ENCODE results near the gene PCNX1. TPM values are rescaled to one million over a fixed set of nuclear protein-coding genes. Genes with fewer than 3 reads are reported as not detected.
"Not testable (repeated sequence)": the region's sequence is repeated elsewhere in the genome, so short reads cannot be mapped to it uniquely, and the experiment has no call there.

PCNX1 gene
- polyA plus RNA-seq, 3 donors: 40.4 to 56.2 (median 51.4) TPM

- peak; percentile 10 to 62 (median 36) for DNase-seq (ENCODE audit: extremely low read depth in 1 of 11, low read depth in 9 of 11, low spot score in 4 of 11)
Observed at GRCh38 chr14:71103662-71104484, 196.6 kb downstream of the PCNX1 start.

GRCh38 chr14:71105177-71105576 lies 197.9 kb downstream of the PCNX1 start:
- DNase-seq (ENCODE audit: extremely low read depth in 1 of 11, low read depth in 9 of 11, low spot score in 4 of 11): no peak

- no peak for DNase-seq (ENCODE audit: extremely low read depth in 1 of 11, low read depth in 9 of 11, low spot score in 4 of 11)
Observed at GRCh38 chr14:71107921-71108320, 200.7 kb downstream of the PCNX1 start.

GRCh38 chr14:71108398-71109119 lies 201.3 kb downstream of the PCNX1 start:
- no peak for DNase-seq (ENCODE audit: extremely low read depth in 1 of 11, low read depth in 9 of 11, low spot score in 4 of 11)

GRCh38 chr14:71113376-71113775 lies 206.1 kb downstream of the PCNX1 start:
- no peak for DNase-seq (ENCODE audit: extremely low read depth in 1 of 11, low read depth in 9 of 11, low spot score in 4 of 11)

GRCh38 chr14:71114565-71114964 lies 207.3 kb downstream of the PCNX1 start:
- no peak for DNase-seq (ENCODE audit: extremely low read depth in 1 of 11, low read depth in 9 of 11, low spot score in 4 of 11)

- no peak for DNase-seq (ENCODE audit: extremely low read depth in 1 of 11, low read depth in 9 of 11, low spot score in 4 of 11)
Observed at GRCh38 chr14:71115306-71115705, 208.0 kb downstream of the PCNX1 start.

GRCh38 chr14:71115821-71116567 lies 208.7 kb downstream of the PCNX1 start:
- no peak for DNase-seq (ENCODE audit: extremely low read depth in 1 of 11, low read depth in 9 of 11, low spot score in 4 of 11)

GRCh38 chr14:71116568-71117122 lies 209.4 kb downstream of the PCNX1 start:
- DNase-seq (ENCODE audit: extremely low read depth in 1 of 11, low read depth in 9 of 11, low spot score in 4 of 11): no peak

- DNase-seq (ENCODE audit: extremely low read depth in 1 of 11, low read depth in 9 of 11, low spot score in 4 of 11): no peak
Observed at GRCh38 chr14:71117839-71118743, 210.8 kb downstream of the PCNX1 start.

GRCh38 chr14:71119075-71119474 lies 211.8 kb downstream of the PCNX1 start:
- no peak for DNase-seq (ENCODE audit: extremely low read depth in 1 of 11, low read depth in 9 of 11, low spot score in 4 of 11)

GRCh38 chr14:71119832-71120231 lies 212.6 kb downstream of the PCNX1 start:
- no peak for DNase-seq (ENCODE audit: extremely low read depth in 1 of 11, low read depth in 9 of 11, low spot score in 4 of 11)

GRCh38 chr14:71121001-71121400 lies 213.7 kb downstream of the PCNX1 start:
- DNase-seq (ENCODE audit: extremely low read depth in 1 of 11, low read depth in 9 of 11, low spot score in 4 of 11): no peak

- no peak for DNase-seq (ENCODE audit: extremely low read depth in 1 of 11, low read depth in 9 of 11, low spot score in 4 of 11)
Observed at GRCh38 chr14:71121711-71122110, 214.5 kb downstream of the PCNX1 start.

- no peak for DNase-seq (ENCODE audit: extremely low read depth in 1 of 11, low read depth in 9 of 11, low spot score in 4 of 11)
Observed at GRCh38 chr14:71122866-71123565, 215.8 kb downstream of the PCNX1 start.

- no peak for DNase-seq (ENCODE audit: extremely low read depth in 1 of 11, low read depth in 9 of 11, low spot score in 4 of 11)
Observed at GRCh38 chr14:71123579-71124135, 216.4 kb downstream of the PCNX1 start.

- DNase-seq (ENCODE audit: extremely low read depth in 1 of 11, low read depth in 9 of 11, low spot score in 4 of 11): not testable (repeated sequence)
Observed at GRCh38 chr14:71129716-71130490, 222.6 kb downstream of the PCNX1 start.
